K562 (cell line): ENCODE results near the gene CHRM4. TPM values are rescaled to one million over a fixed set of nuclear protein-coding genes. Genes with fewer than 3 reads are reported as not detected.

ENCODE experiments used
- ATAC-seq: fragments of 200-7000 bp; cut with Tn5 transposase; 3 replicates; pipeline ENCODE4 v1.9.1; 2020; ENCODE audit warnings: moderate library complexity
- BruUV-seq: library from RNA; stranded (reverse); fragments of 400-500 nt; replicated peaks from 2 replicates; lab custom pipeline; 2021; lab: Mats Ljungman, UMichigan
- CTCF ChIA-PET: fragments of 300-600 bp; formaldehyde crosslinking; extraction: SDS; loops from one replicate; lab custom pipeline; 2021; ENCODE audit warnings: low intra/inter-chr PET ratio; lab: Yijun Ruan, JAX
- POLR2A ChIA-PET: fragments of 300-600, 350-650 bp; sonication (Branson Sonifier 250); formaldehyde crosslinking; extraction: SDS; loops from one replicate; lab custom pipeline; 2021; ENCODE audit warnings: antibody characterized with exemption, inconsistent platforms; lab: Yijun Ruan, JAX
- DNase-seq, 4 experiments: peaks; one replicate each; pipeline versions ENCODE4 v3.0.0 to v3.0.0-alpha.2; 2011 to 2018; ENCODE audit warnings: low spot score in 3 of 4, mixed read lengths in 3 of 4; ENCODE audit errors: extremely low read depth in 1 of 4
- FAIRE-seq: peaks from 2 replicates; lab custom pipeline; 2011; peaks lifted over from hg19 to GRCh38; lab: Jason Lieb, UNC
- H2AFZ ChIP-seq: 2 replicates; pipeline ENCODE4 v1.6.0; 2011; ENCODE audit warnings: low read depth, low read length, control low read depth, inconsistent platforms
- H3K27ac ChIP-seq: fragments of 200-600 bp; 3 replicates; pipeline ENCODE4 v1.8.0; 2011; ENCODE audit warnings: low read depth, mild to moderate bottlenecking, control low read depth, inconsistent platforms, low read length, moderate library complexity, mixed read lengths; ENCODE audit errors: extremely low read depth
- H3K27me3 ChIP-seq, 2 experiments: fragments of 300-600 bp in 1 of 2; 2 replicates in 1 of 2; 3 replicates in 1 of 2; pipeline versions ENCODE4 v1.6.0 to v1.8.0; 2011; ENCODE audit warnings: inconsistent platforms in 2 of 2, low read length in 2 of 2, mild to moderate bottlenecking in 1 of 2, mixed read lengths in 1 of 2, moderate library complexity in 1 of 2; ENCODE audit not compliant: control insufficient read depth in 2 of 2, insufficient read depth in 2 of 2
- H3K36me3 ChIP-seq: fragments of 300-600 bp; 3 replicates; pipeline ENCODE4 v1.8.0; 2011; ENCODE audit warnings: mild to moderate bottlenecking, low read length, inconsistent platforms; ENCODE audit not compliant: control insufficient read depth, insufficient read depth
- H3K4me1 ChIP-seq, 2 experiments: fragments of 200-600 bp in 1 of 2; replicated peaks in 1 of 2; 2 replicates in 1 of 2; 3 replicates in 1 of 2; pipeline versions ENCODE4 v1.5.1 to v1.8.0; 2011; ENCODE audit warnings: inconsistent platforms in 2 of 2, low read length in 2 of 2, mild to moderate bottlenecking in 1 of 2, mixed read lengths in 1 of 2, moderate library complexity in 1 of 2; ENCODE audit not compliant: control insufficient read depth in 2 of 2, insufficient read depth in 2 of 2
- H3K4me2 ChIP-seq: 2 replicates; pipeline ENCODE4 v1.6.1; 2011; ENCODE audit warnings: low read length, control low read depth, inconsistent platforms, mixed read lengths; ENCODE audit not compliant: insufficient read depth
- H3K4me3 ChIP-seq: fragments of 200-600 bp; sonication (generic), shearing (Covaris generic); 2 replicates; pipeline ENCODE4 v1.5.1; 2016; ENCODE audit warnings: control low read depth, inconsistent platforms
- H3K79me2 ChIP-seq: fragments of 200-600 bp; 3 replicates; pipeline ENCODE4 v1.8.0; 2011; ENCODE audit warnings: low read length, inconsistent platforms; ENCODE audit not compliant: control insufficient read depth, insufficient read depth
- H3K9ac ChIP-seq, 2 experiments: 2 replicates each; pipeline versions ENCODE4 v1.6.0 to v1.6.1; 2011; ENCODE audit warnings: low read depth in 2 of 2, low read length in 2 of 2, control low read depth in 1 of 2, inconsistent platforms in 1 of 2, mild to moderate bottlenecking in 1 of 2, mixed read lengths in 1 of 2; ENCODE audit not compliant: insufficient read depth in 1 of 2
- H3K9me1 ChIP-seq: one replicate; pipeline ENCODE4 v1.6.0; 2011; ENCODE audit warnings: inconsistent platforms, mild to moderate bottlenecking, low read length, moderate library complexity; ENCODE audit not compliant: control insufficient read depth, insufficient read depth
- H3K9me3 ChIP-seq: replicated peaks from 2 replicates; pipeline ENCODE4 v1.5.1; 2011; ENCODE audit warnings: low read depth, low read length, inconsistent platforms; ENCODE audit not compliant: control insufficient read depth, insufficient read depth
- H4K20me1 ChIP-seq: replicated peaks from 2 replicates; pipeline ENCODE4 v1.6.1; 2011; ENCODE audit warnings: low read length, inconsistent platforms, mixed read lengths; ENCODE audit not compliant: control insufficient read depth, insufficient read depth
- CEBPG ChIP-seq, 3 experiments: fragments of 200-800 bp in 1 of 3; sonication (Bioruptor generic) in 1 of 3; sonication (generic) in 1 of 3; formaldehyde crosslinking in 1 of 3; IDR thresholded peaks in 2 of 3; conservative IDR thresholded peaks in 1 of 3; 2 replicates each; pipeline versions ENCODE4 v1.6.1 to v1.8.0; 2016 to 2022; ENCODE audit warnings: missing compliant biosample characterization in 2 of 3, missing genetic modification characterization in 2 of 3, mild to moderate bottlenecking in 1 of 3, missing genetic modification reagents in 1 of 3
- NR3C1 ChIP-seq: sonication (generic); formaldehyde crosslinking; IDR thresholded peaks from 2 replicates; pipeline ENCODE4 v1.8.1; 2022; ENCODE audit warnings: missing genetic modification reagents
- PTTG1 ChIP-seq: fragments of 450-650 bp; IDR thresholded peaks from 2 replicates; pipeline ENCODE4 v1.6.1; 2016; ENCODE audit warnings: low read depth, mild to moderate bottlenecking, missing genetic modification characterization, missing compliant biosample characterization
- TARDBP ChIP-seq: fragments of 450-650 bp; IDR thresholded peaks from 2 replicates; pipeline ENCODE4 v1.6.1; 2016
- ZFX ChIP-seq: sonication (generic); formaldehyde crosslinking; IDR thresholded peaks from 2 replicates; pipeline ENCODE4 v1.8.0; 2022; ENCODE audit warnings: mild to moderate bottlenecking, missing genetic modification reagents, moderate library complexity
- ZNF830 ChIP-seq: fragments of 250-450 bp; sonication (Bioruptor Pico); IDR thresholded peaks from 2 replicates; pipeline ENCODE4 v1.5.0; 2021; ENCODE audit warnings: mild to moderate bottlenecking
- WGBS: fragments of 100-300 bp; shearing (Covaris generic); methylation state at CpG from one replicate; pipeline ENCODE4 v1.1.6; 2016; ENCODE audit warnings: low coverage, mixed read lengths; ENCODE audit not compliant: insufficient coverage; ENCODE audit errors: missing lambda C conversion rate; 5-methylcytosine and 5-hydroxymethylcytosine counted together
- in situ Hi-C: fragments of 300-500 bp; cut with MboI; formaldehyde crosslinking; loops from 4 replicates; pipeline ENCODE4 v1.15.0; 2018; ENCODE audit warnings: inconsistent platforms, mixed read lengths
- intact Hi-C: fragments of 100-400 bp; cut with micrococcal nuclease; formaldehyde crosslinking; loops from 2 replicates; pipeline ENCODE4 v1.14.2; 2022
- polyA plus RNA-seq, 8 experiments: library from polyadenylated mRNA; depleted of rRNA in 4 of 8; stranded (reverse) in 5 of 8; unstranded in 3 of 8; fragments of >200 nt; fragmentation: Nextera tagmentation in 2 of 8; fragmentation: Illumina TruSeq in 1 of 8; extraction: Ambion mirVana in 2 of 8; extraction: Trizol in 1 of 8; gene quantifications; 2 replicates each; pipeline versions ENCODE4 v1.2.1 to v1.2.3, GENCODE V29; 2011 to 2014; ENCODE audit warnings: inconsistent platforms in 1 of 8, missing spikeins in 1 of 8
- total RNA-seq, 7 experiments: library from RNA; depleted of rRNA in 6 of 7; stranded (reverse); fragments of >200 nt in 6 of 7; fragmentation: Illumina TruSeq in 2 of 7; extraction: Trizol in 2 of 7; gene quantifications; 2 replicates each; pipeline versions ENCODE4 v1.2.1 to v1.2.3, GENCODE V29; 2011 to 2021; ENCODE audit warnings: low replicate concordance in 1 of 7
- TF ChIP-seq, protein P1 (sequence below): sonication (generic); formaldehyde crosslinking; IDR thresholded peaks from 2 replicates; pipeline ENCODE4 v1.8.0; 2023; ENCODE audit warnings: mild to moderate bottlenecking, missing genetic modification reagents
- TF ChIP-seq, protein P2 (sequence below): sonication (generic); formaldehyde crosslinking; IDR thresholded peaks from 2 replicates; pipeline ENCODE4 v1.8.1; 2023; ENCODE audit warnings: mild to moderate bottlenecking, missing genetic modification reagents

CHRM4 gene
- total and polyA plus RNA-seq, 9 of the 15 experiments (the other 6 are each of a cell fraction or from before 2014, with no cell fraction given), result 0.22 to 1.3 (median 0.40) TPM; not detected in 2

- TF ChIP-seq, protein P1, sequence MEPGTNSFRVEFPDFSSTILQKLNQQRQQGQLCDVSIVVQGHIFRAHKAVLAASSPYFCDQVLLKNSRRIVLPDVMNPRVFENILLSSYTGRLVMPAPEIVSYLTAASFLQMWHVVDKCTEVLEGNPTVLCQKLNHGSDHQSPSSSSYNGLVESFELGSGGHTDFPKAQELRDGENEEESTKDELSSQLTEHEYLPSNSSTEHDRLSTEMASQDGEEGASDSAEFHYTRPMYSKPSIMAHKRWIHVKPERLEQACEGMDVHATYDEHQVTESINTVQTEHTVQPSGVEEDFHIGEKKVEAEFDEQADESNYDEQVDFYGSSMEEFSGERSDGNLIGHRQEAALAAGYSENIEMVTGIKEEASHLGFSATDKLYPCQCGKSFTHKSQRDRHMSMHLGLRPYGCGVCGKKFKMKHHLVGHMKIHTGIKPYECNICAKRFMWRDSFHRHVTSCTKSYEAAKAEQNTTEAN (CRISPR knock-in tag), result no peak
- TF ChIP-seq NR3C1 (CRISPR knock-in tag) (no peak), TARDBP (no peak), ZNF830 (CRISPR knock-in tag) (no peak)
- TF ChIP-seq, protein P2, sequence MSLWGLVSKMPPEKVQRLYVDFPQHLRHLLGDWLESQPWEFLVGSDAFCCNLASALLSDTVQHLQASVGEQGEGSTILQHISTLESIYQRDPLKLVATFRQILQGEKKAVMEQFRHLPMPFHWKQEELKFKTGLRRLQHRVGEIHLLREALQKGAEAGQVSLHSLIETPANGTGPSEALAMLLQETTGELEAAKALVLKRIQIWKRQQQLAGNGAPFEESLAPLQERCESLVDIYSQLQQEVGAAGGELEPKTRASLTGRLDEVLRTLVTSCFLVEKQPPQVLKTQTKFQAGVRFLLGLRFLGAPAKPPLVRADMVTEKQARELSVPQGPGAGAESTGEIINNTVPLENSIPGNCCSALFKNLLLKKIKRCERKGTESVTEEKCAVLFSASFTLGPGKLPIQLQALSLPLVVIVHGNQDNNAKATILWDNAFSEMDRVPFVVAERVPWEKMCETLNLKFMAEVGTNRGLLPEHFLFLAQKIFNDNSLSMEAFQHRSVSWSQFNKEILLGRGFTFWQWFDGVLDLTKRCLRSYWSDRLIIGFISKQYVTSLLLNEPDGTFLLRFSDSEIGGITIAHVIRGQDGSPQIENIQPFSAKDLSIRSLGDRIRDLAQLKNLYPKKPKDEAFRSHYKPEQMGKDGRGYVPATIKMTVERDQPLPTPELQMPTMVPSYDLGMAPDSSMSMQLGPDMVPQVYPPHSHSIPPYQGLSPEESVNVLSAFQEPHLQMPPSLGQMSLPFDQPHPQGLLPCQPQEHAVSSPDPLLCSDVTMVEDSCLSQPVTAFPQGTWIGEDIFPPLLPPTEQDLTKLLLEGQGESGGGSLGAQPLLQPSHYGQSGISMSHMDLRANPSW (CRISPR knock-in tag), result no peak
Measured at GRCh38 chr11:46350695-46351094, 40.9 kb downstream of the CHRM4 start (continued).

GRCh38 chr11:46348566-46349401 lies 42.8 kb downstream of the CHRM4 start:
- ChIA-PET CTCF (no interaction called here), POLR2A (interaction anchor here (0.5 to 1.6 kb wide), 6 partner anchors 9 to 232 kb away, joined by 3 to 4 read pairs (median 4); no protein-coding TSS in a partner anchor)
- ATAC-seq, result no peak
- no peaks in the 10 kb centered on the region for H3K9me1 ChIP-seq
- TF ChIP-seq ZFX (CRISPR knock-in tag), result 0 out of 2 replicates have a peak, but pooled peaks have one; percentile 19
- no peak for TF ChIP-seq PTTG1 (tag)
- TF ChIP-seq CEBPG (CRISPR knock-in tag; IDR thresholded peaks at IDR 0.05), result 0 out of 2 replicates have a peak, but pooled peaks have one; percentile 9
- TF ChIP-seq CEBPG (tag; conservative IDR thresholded peaks at IDR 0.05 in 1 of 2, IDR thresholded peaks at IDR 0.05 in 1 of 2), result no peak
- WGBS, result 70% methylated on average over 18 of the region's 18 CpGs
- DNase-seq, result no peak
- peaks cover 16% of the 10 kb centered on the region for H4K20me1 ChIP-seq
- H3K27ac ChIP-seq, result peak overlapping the region; percentile 65; the same call in 1 of the 3 replicates
- peaks cover 46% of the 10 kb centered on the region; the same call in 2 of the 3 replicates for H3K36me3 ChIP-seq
- in situ Hi-C loops, result no loop called here
- BruUV-seq, result no TSS peak
- H3K79me2 ChIP-seq, result peaks cover 54% of the 10 kb centered on the region
- no peaks in the 10 kb centered on the region for H3K27me3 ChIP-seq
- intact Hi-C loops, result no loop called here
- peak overlapping the region; percentile 79 to 95 for H3K9ac ChIP-seq
- peak overlapping the region; percentile 86 for H3K4me2 ChIP-seq
- no peak for FAIRE-seq
- no peaks in the 10 kb centered on the region for H3K9me3 ChIP-seq
- peak overlapping the region; percentile 77 for H3K4me3 ChIP-seq
- no peak overlapping the region for H2AFZ ChIP-seq
- H3K4me1 ChIP-seq, result peaks cover 32 to 66% of the 10 kb centered on the region in 2 experiments
